Renal cortical epithelial cell (primary cell): ENCODE results near the gene SIDT2. TPM values are rescaled to one million over a fixed set of nuclear protein-coding genes. Genes with fewer than 3 reads are reported as not detected.
"Not testable (repeated sequence)": the region's sequence is repeated elsewhere in the genome, so short reads cannot be mapped to it uniquely, and the experiment has no call there.

Experiments used
- DNase-seq: peaks from one replicate; pipeline ENCODE4 v3.0.0-alpha.2; 2011; ENCODE audit warnings: low read depth
- total RNA-seq: library from RNA; depleted of rRNA; stranded (reverse); fragments of >200 nt; gene quantifications from 2 replicates; pipeline ENCODE4 v1.2.3, GENCODE V29; 2014

The SIDT2 gene
- total RNA-seq, 1 donor from 2014 or later = 35.5 TPM

DNA sequence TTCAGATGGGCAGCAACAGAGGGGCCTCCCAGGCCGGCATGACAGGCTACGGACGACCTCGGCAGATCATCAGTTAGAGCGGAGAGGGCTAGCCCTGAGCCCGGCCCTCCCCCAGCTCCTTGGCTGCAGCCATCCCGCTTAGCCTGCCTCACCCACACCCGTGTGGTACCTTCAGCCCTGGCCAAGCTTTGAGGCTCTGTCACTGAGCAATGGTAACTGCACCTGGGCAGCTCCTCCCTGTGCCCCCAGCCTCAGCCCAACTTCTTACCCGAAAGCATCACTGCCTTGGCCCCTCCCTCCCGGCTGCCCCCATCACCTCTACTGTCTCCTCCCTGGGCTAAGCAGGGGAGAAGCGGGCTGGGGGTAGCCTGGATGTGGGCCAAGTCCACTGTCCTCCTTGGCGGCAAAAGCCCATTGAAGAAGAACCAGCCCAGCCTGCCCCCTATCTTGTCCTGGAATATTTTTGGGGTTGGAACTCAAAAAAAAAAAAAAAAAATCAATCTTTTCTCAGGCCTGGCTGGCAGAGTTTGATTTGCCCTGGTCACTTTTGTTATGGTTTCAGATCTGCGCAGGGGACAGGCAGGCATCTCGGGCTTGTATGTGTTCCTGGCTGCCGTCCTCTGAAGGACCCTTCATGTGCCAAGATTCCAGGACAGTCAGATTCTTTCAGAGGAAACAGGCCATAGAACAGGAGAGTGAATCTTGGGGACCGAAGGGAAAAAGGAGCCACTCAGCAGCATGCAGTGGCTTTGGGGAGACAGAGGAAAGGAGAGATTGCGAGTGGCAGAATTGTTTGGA is 25.9 kb downstream of the SIDT2 start:
- no peak for DNase-seq

DNA sequence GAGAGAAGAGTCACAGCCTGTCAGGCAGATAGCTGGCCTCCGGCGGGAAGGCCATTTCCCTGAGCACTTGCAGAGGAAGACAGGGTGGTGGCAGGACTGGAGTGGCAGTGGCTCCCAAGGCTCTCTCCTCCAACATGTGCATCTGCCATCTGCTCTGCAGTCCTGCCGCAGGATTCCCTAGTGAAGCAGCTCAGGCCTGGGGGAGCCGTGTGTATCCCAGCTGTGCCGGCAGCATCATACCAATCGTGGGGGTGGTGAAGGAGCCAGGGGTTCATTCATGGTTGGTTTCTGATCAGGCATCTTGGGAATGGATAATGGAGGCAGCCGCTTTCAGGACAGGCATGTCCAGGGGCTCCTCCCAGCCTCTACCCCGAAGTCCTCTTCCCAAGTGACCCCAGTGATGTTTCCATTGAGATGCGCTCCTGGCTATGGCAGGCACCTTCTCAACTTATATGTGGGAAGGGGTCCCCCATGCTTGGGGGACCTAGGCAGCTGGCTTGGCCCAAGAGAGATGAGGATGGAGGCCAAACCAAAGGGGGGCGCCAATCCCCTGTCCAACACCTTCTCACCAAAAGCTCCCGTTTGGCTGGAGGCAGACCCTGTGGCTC is 26.8 kb downstream of the SIDT2 start:
- no peak for DNase-seq

- not testable (repeated sequence) for DNase-seq
These were observed 27.6 kb downstream of the SIDT2 start for GRCh38 chr11:117206111-117206510.

GRCh38 chr11:117206859-117207258 is 28.3 kb downstream of the SIDT2 start:
- not testable (repeated sequence) for DNase-seq

GRCh38 chr11:117207481-117207880 is 28.9 kb downstream of the SIDT2 start:
- DNase-seq = not testable (repeated sequence)

- DNase-seq = not testable (repeated sequence)
These were observed 30.2 kb downstream of the SIDT2 start for GRCh38 chr11:117208710-117209109.

DNA sequence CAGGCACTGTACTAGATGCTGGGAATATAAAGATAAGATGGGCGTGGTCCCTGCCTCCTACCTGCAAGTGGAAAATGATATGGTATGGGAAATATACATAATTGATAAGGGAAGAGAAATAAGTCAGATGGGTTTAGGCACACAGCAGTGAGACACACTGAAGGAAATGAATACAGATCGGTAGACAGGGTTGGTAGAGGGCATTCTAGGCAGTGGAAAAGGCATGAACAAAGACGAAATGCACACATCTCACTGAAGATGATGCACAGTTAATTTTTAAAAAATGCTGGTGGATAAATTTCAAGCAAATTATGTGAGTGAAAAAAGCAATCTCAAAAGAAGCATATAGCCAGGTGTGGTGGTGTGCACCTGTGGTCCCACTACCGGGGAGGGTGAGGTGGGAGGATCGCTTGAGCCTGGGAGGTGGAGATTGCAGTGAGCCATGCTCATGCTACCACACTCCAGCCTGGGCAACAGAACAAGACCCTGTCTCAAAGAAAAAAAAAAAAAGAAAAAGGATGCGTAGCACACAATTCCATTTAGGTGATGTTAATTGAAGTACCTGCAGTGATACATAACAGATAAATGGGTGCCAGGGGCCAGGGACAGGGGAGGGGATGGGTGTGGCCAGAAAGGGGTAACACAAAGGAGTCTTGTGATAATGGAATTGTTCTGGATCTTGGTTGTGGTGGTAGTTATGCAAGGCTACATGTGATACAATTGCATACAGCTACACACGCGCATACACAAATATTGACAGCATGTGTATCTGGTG is 31.0 kb downstream of the SIDT2 start:
- not testable (repeated sequence) for DNase-seq

DNA sequence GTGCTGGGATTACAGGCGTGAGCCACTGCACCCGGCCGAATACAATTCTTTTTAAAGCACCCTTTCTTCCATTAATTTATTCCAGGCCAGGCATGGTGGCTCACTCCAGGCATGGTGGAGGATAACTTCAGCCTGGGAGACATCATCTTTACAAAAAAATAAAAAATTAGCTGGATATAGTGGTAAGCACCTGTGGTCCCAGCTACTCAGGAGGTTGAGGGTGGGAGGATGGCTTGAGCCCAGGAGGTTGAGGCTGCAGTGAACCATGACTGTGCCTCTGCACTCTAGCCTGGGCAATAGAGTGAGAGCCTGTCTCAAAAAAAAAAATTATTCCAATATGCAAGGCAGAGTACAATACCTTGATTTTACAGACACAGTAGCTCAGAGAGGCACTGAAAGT is 32.1 kb downstream of the SIDT2 start:
- no peak for DNase-seq

DNA sequence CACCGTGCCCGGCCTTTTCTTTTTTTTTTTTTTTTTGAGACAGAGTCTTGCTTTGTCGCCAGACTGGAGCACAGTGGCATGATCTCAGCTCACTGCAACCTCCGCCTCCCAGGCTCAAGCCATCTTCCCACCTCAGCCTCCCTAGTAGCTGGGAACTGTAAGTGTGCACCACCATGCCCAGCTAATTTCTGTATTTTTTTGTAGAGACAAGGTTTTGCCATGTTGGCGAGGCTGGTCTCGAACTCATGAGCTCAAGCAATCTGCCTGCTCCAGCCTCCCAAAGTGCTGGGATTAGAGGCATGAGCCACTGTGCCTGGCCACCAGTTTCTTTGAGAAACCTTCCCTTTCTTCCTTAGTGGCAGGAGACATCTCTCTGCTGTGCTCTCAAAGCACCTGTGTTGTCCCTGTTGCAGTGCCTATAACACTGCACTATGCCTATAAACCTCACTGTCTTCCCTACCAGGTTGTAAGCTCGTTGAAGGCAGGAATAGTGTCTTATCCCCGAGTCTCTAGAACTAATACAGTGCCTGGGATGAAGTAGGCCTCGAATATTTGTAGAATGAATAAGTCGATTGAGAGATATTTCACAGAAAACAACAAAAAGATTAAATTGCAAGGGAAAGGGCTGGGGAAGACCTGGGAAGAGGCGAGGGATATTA is 34.3 kb downstream of the SIDT2 start:
- no peak for DNase-seq

DNA sequence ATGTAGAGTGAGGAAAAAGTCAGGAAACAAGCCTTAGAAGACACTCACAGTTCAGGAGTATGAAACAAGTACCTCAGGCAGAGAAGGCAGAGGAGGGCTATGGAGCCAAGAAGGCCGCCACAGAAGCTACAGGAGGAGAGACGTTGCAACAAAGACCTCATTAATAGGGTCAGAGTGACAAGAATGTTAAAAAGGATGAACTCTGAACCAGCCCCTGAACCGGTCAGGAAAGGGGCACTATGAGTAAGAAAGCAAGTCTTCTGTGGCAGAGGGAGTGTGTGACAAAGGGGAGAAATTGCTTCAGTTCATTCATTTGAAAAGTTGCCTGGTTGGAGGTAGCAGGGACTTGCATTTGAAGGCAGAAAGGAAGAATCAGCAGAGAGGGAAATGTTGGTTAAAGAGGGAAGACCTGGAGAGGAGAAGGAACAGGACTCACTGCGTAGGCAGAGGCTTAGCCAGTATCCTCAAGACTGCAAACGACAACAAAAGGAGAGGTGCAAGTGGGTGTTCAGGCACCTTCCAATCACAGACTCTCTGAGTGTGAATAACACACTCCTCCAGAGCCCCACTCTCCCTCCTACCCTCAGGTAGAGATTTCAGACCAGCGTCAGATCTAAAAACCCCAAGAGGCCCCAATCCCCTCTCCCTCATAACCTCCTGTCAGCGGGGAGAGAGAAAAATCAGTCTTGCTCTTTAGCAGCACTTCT is 36.0 kb downstream of the SIDT2 start:
- DNase-seq = no peak

GRCh38 chr11:117217141-117218084 is 38.9 kb downstream of the SIDT2 start:
- no peak for DNase-seq

GRCh38 chr11:117218133-117218915 is 39.8 kb downstream of the SIDT2 start:
- DNase-seq = no peak

DNA sequence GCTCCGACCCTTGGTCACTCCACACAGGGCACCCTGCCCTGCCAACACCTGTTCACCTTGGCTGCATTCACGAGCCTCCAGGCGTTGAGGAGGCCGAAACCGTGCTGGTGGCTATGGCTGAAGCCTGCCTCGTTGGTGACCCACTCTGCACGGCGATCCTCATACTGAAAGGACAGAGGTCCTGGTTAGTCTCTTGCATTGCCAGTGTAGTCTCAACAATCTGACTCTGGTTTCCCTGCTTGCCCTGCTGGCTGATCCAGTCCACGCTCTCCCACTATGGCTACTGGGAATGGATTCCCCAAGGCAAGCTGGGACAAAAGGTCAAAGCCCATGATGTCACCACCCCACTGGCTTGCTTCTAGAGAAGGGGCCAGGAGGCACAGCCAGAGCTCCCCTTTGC is 40.5 kb downstream of the SIDT2 start:
- no peak for DNase-seq

- DNase-seq = no peak
These were observed 40.9 kb downstream of the SIDT2 start for GRCh38 chr11:117219455-117219854.

DNA sequence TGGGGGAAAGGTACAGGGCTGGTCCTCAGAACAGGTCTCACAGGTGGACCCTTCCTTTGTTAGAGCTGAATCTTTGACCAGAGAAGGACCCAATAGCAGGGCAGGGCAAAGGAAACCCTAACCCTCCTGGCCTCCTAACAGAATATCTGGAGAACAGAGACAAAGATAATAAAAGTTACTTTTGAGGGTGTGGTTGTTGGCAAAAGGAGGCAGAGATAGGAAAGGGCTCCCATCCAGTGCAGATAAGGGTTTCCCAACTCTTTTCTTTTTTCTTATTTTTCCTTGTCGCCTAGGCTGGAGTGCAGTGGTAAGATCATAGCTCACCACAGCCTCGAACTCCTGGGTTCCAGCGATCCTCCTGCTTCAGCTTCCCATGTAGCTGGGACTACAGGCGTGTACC is 41.5 kb downstream of the SIDT2 start:
- no peak for DNase-seq

- DNase-seq = no peak
These were observed 42.0 kb downstream of the SIDT2 start for GRCh38 chr11:117220568-117220967.

DNA sequence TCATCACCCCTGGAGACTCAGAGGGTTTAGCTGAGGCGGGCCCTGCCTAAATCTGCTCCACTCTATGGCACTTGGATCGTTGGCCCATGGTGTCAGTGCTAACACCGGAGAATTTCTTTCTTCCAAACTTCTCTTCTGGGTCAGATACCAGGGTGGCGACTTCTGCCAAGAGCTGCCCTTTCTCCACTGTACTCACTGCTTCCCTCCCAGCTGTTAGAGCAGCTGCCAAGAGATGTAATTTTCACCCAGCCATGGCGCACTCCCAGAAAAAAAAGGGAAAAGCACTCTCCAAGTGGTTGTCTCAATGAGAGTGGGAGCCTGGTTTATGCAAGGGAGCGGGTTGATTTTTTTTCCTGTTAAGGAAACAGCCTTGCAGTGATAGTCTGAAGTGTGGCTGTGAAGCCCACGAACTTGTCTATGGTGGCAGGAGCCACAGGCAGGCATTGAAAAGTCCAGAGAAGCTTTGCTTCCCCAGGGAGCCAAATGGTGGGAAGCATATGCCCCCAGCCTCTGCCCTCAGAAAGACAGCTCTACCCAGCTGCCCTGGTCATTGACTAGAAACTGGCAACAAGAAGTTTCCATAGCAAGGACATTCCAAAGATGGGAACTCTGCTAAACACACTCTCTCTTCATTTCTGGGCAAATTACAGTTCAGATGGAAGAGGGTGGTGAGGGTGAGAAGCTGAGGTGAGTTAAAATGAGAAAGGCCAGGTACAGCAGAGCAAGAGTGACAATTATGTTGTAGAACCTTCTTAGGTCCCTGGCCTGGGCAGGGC is 42.6 kb downstream of the SIDT2 start:
- DNase-seq = no peak

- no peak for DNase-seq
These were observed 43.4 kb downstream of the SIDT2 start for GRCh38 chr11:117221775-117222517.
